Measurements from ENCODE around the gene C8G. TPM values are rescaled to one million over a fixed set of nuclear protein-coding genes. Genes with fewer than 3 reads are reported as not detected.

Gene C8G
- total and polyA plus RNA-seq, 2 of the 13 experiments (the other 11 are each of a cell fraction or from before 2014, with no cell fraction given) = 4.9 to 12.8 TPM

DNA sequence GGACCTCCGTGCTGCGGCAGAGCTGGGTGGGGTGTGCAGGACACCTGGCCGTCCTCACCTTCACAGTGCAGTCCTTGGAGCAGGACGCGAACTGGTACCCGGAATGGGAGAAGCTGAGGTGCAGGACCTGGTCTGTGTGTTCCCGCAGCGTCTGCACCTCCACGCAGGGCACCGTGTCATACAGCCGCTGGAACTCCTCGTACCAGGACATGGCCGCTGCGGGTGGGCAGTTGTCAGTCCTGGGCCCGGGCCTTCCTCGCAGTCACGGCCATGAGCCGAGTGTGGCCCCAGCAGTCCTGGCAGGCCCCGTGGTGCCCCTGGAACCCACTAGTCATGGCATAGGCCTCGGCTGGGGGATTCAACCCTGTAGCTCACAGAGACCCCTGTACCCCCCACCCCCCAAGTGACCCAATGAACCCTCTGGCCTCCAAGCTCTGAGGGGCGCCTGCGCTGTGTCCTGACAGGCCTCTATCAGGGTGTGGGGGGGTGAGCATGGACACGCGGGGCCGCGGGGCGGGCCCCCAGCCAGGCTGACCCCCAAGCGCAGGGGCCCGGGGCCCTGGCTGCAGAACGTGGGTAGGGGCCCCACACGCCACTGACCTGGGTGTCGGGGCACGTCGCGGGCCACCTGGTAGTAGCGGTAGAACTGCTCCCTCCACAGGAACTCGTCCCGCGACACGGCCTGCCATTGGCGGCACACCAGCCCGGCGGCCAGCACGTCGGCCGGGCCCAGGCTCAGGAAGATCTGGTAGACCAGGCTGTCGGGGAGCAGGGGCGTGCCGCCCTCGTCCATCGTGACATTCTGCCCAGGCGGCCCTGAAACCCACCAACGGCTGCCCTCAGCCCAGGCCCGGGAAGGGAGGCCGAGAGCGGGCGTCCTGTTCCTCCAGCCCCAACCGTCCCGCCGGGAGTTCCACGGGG lies 1.5 kb upstream of the C8G start (continued):
- TF ChIP-seq, protein P1, sequence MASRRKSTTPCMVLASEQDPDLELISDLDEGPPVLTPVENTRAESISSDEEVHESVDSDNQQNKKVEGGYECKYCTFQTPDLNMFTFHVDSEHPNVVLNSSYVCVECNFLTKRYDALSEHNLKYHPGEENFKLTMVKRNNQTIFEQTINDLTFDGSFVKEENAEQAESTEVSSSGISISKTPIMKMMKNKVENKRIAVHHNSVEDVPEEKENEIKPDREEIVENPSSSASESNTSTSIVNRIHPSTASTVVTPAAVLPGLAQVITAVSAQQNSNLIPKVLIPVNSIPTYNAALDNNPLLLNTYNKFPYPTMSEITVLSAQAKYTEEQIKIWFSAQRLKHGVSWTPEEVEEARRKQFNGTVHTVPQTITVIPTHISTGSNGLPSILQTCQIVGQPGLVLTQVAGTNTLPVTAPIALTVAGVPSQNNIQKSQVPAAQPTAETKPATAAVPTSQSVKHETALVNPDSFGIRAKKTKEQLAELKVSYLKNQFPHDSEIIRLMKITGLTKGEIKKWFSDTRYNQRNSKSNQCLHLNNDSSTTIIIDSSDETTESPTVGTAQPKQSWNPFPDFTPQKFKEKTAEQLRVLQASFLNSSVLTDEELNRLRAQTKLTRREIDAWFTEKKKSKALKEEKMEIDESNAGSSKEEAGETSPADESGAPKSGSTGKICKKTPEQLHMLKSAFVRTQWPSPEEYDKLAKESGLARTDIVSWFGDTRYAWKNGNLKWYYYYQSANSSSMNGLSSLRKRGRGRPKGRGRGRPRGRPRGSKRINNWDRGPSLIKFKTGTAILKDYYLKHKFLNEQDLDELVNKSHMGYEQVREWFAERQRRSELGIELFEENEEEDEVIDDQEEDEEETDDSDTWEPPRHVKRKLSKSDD (CRISPR knock-in tag; IDR thresholded peaks at IDR 0.05; ENCODE audit: low read depth) = 0 out of 2 replicates have a peak, but pooled peaks have one; percentile 27
- TF ChIP-seq, protein P2, sequence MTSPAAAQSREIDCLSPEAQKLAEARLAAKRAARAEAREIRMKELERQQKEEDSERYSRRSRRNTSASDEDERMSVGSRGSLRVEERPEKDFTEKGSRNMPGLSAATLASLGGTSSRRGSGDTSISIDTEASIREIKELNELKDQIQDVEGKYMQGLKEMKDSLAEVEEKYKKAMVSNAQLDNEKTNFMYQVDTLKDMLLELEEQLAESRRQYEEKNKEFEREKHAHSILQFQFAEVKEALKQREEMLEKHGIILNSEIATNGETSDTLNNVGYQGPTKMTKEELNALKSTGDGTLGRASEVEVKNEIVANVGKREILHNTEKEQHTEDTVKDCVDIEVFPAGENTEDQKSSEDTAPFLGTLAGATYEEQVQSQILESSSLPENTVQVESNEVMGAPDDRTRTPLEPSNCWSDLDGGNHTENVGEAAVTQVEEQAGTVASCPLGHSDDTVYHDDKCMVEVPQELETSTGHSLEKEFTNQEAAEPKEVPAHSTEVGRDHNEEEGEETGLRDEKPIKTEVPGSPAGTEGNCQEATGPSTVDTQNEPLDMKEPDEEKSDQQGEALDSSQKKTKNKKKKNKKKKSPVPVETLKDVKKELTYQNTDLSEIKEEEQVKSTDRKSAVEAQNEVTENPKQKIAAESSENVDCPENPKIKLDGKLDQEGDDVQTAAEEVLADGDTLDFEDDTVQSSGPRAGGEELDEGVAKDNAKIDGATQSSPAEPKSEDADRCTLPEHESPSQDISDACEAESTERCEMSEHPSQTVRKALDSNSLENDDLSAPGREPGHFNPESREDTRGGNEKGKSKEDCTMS (CRISPR knock-in tag; conservative IDR thresholded peaks at IDR 0.05) = no peak
- 0 out of 2 replicates have a peak, but pooled peaks have one; percentile 28 for TF ChIP-seq RXRA (CRISPR knock-in tag; IDR thresholded peaks at IDR 0.05)
- TF ChIP-seq ZNF510 (CRISPR knock-in tag; IDR thresholded peaks at IDR 0.05; ENCODE audit: low read depth) = peak; percentile 31; the same call in 1 of the 2 replicates
- TF ChIP-seq, protein P3, sequence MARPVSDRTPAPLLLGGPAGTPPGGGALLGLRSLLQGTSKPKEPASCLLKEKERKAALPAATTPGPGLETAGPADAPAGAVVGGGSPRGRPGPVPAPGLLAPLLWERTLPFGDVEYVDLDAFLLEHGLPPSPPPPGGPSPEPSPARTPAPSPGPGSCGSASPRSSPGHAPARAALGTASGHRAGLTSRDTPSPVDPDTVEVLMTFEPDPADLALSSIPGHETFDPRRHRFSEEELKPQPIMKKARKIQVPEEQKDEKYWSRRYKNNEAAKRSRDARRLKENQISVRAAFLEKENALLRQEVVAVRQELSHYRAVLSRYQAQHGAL (CRISPR knock-in tag; IDR thresholded peaks at IDR 0.05; ENCODE audit: not compliant biosample characterization) = no peak
- TF ChIP-seq MTA1 (CRISPR knock-in tag; IDR thresholded peaks at IDR 0.05; ENCODE audit: borderline replicate concordance) = 0 out of 2 replicates have a peak, but pooled peaks have one; percentile 41
